Loucy (cell line): ENCODE data around the gene SAMD1.
A peak's percentile ranks its signal among the peaks of the same experiment; 100 is the strongest.

Source experiments
- H2AFZ ChIP-seq: fragments of 200-600 bp; sonication (generic); 2 replicates; pipeline ENCODE4 v1.6.0; 2016; ENCODE audit warnings: antibody characterized with exemption, mild to moderate bottlenecking, low read length, moderate library complexity
- H3F3A ChIP-seq: fragments of 200-600 bp; 2 replicates; pipeline ENCODE4 v1.6.0; 2016; ENCODE audit warnings: antibody characterized with exemption, low read depth, mild to moderate bottlenecking
- H3K27me3 ChIP-seq: fragments of 200-600 bp; sonication (generic); 2 replicates; pipeline ENCODE4 v1.6.1; 2014; ENCODE audit warnings: low read length, mild to moderate bottlenecking; ENCODE audit not compliant: insufficient read depth, poor library complexity, severe bottlenecking
- H3K36me3 ChIP-seq: fragments of 200-600 bp; sonication (generic); 2 replicates; pipeline ENCODE4 v1.6.1; 2016; ENCODE audit warnings: low read length; ENCODE audit not compliant: insufficient read depth
- H3K4me1 ChIP-seq: fragments of 200-600 bp; sonication (generic); 2 replicates; pipeline ENCODE4 v1.5.1; 2014; ENCODE audit warnings: low read length, mild to moderate bottlenecking; ENCODE audit not compliant: insufficient read depth, poor library complexity, severe bottlenecking
- H3K4me2 ChIP-seq: fragments of 200-600 bp; sonication (generic); 2 replicates; pipeline ENCODE4 v1.6.0; 2014; ENCODE audit warnings: antibody characterized with exemption, low read length, low read depth, mild to moderate bottlenecking; ENCODE audit not compliant: poor library complexity, severe bottlenecking
- H3K4me3 ChIP-seq: fragments of 200-600 bp; sonication (generic); 2 replicates; pipeline ENCODE4 v1.5.1; 2014; ENCODE audit warnings: low read length, mild to moderate bottlenecking, mixed read lengths; ENCODE audit not compliant: poor library complexity, severe bottlenecking
- H3K79me2 ChIP-seq: fragments of 200-600 bp; sonication (generic); 2 replicates; pipeline ENCODE4 v1.6.1; 2014; ENCODE audit warnings: low read length; ENCODE audit not compliant: insufficient read depth
- H3K9ac ChIP-seq: fragments of 200-600 bp; sonication (generic); 2 replicates; pipeline ENCODE4 v1.6.0; 2014; ENCODE audit warnings: mild to moderate bottlenecking, low read depth, low read length, moderate library complexity; ENCODE audit not compliant: poor library complexity, severe bottlenecking
- H3K9me2 ChIP-seq: fragments of 200-600 bp; sonication (generic); replicated peaks from 2 replicates; pipeline ENCODE4 v1.6.1; 2016; ENCODE audit warnings: low read depth, low read length, mixed read lengths
- H3K9me3 ChIP-seq: fragments of 200-600 bp; sonication (generic); 2 replicates; pipeline ENCODE4 v1.6.1; 2014; ENCODE audit warnings: mild to moderate bottlenecking, antibody characterized with exemption, low read length, low read depth; ENCODE audit not compliant: insufficient read depth
- H4K20me1 ChIP-seq: fragments of 200-600 bp; sonication (generic); 2 replicates; pipeline ENCODE4 v1.6.0; 2014; ENCODE audit warnings: antibody characterized with exemption, low read length, mild to moderate bottlenecking; ENCODE audit not compliant: insufficient read depth, poor library complexity, severe bottlenecking
- EZH2phosphoT487 ChIP-seq: fragments of 200-600 bp; IDR thresholded peaks from 2 replicates; pipeline ENCODE4 v1.6.1; 2018; ENCODE audit warnings: antibody characterized with exemption, mild to moderate bottlenecking, moderate library complexity, borderline replicate concordance
- TF ChIP-seq, protein P1 (sequence below): fragments of 200-600 bp; sonication (generic); conservative IDR thresholded peaks from 2 replicates; pipeline ENCODE4 v1.5.1; 2014; ENCODE audit warnings: mild to moderate bottlenecking, antibody characterized with exemption, low read length

The SAMD1 gene

DNA sequence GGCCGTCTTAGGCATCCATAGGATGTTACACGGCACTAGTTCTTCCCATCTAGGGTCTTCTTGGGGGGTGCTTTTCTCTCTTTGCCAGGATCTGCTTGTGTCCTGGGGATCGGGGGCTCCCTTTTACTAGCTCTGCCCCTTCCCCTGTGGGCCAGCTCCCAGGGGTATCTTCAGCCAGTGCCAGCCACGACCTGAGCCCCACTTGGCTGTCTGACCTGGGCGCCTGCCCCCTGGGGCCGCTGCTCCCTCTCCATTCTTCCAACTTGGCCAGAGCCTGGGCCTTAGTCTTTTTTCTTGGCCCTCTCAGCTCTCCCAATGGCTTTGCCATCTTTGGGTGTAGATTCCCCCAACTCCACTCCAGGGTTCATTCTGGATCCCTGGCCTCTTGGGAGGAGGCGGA lies 23.9 kb upstream of the SAMD1 start:
- Histone ChIP-seq H3K4me3 (no peak overlapping the region), H3K27me3 (no peaks in the 10 kb centered on the region), H3K79me2 (peaks cover 38% of the 10 kb centered on the region; the same call in 1 of the 2 replicates), H3K9me3 (no peaks in the 10 kb centered on the region), H3K4me1 (peaks cover 59% of the 10 kb centered on the region), H3K9me2 (no peaks in the 10 kb centered on the region), H3K9ac (no peak overlapping the region), H3K36me3 (no peaks in the 10 kb centered on the region), H3F3A (no peaks in the 10 kb centered on the region), H4K20me1 (peaks cover 18% of the 10 kb centered on the region), H3K4me2 (peak overlapping the region; percentile 30), H2AFZ (no peak overlapping the region)
- no peak for TF ChIP-seq EZH2phosphoT487
- TF ChIP-seq, protein P1, sequence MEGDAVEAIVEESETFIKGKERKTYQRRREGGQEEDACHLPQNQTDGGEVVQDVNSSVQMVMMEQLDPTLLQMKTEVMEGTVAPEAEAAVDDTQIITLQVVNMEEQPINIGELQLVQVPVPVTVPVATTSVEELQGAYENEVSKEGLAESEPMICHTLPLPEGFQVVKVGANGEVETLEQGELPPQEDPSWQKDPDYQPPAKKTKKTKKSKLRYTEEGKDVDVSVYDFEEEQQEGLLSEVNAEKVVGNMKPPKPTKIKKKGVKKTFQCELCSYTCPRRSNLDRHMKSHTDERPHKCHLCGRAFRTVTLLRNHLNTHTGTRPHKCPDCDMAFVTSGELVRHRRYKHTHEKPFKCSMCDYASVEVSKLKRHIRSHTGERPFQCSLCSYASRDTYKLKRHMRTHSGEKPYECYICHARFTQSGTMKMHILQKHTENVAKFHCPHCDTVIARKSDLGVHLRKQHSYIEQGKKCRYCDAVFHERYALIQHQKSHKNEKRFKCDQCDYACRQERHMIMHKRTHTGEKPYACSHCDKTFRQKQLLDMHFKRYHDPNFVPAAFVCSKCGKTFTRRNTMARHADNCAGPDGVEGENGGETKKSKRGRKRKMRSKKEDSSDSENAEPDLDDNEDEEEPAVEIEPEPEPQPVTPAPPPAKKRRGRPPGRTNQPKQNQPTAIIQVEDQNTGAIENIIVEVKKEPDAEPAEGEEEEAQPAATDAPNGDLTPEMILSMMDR = no peak

DNA sequence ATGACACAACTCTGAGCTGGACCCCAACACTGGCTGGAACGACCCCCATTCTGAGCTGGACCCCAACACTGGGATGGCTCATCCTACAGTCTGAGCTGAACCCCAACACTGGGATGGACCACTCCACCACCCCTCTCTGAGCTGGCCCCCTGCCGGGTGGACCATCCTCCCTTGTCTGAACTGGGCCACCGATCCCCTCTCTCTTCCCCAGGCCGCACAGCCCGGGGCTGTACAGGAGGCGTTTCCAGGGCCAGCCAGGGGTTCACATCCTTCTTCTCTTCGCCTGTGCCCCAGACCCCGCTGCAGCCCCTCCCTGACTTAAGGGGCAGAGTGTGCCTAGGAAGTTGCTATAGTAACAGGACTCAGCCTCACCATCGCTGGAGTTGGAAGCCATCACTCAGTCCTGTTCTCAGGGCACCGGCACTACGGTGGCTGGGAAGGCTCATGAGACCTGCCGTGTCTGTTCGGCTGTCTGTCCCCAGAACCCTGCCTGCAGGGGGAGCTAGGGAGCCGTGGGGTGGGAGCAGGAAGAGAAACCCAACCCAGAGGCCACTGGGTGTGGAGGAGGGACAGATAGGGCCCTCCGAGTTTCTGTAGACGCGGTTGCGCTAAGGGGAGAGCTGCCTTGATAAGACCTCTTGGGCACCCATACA lies 23.3 kb upstream of the SAMD1 start:
- Histone ChIP-seq H2AFZ (no peak overlapping the region), H3K27me3 (no peaks in the 10 kb centered on the region), H3K36me3 (no peaks in the 10 kb centered on the region), H3K9ac (peak overlapping the region; percentile 22), H3K9me3 (no peaks in the 10 kb centered on the region), H3F3A (no peaks in the 10 kb centered on the region), H3K9me2 (no peaks in the 10 kb centered on the region), H4K20me1 (peaks cover 18% of the 10 kb centered on the region), H3K79me2 (peaks cover 37% of the 10 kb centered on the region; the same call in 1 of the 2 replicates), H3K4me2 (peak overlapping the region; percentile 33), H3K4me3 (no peak overlapping the region), H3K4me1 (peaks cover 56% of the 10 kb centered on the region)
- TF ChIP-seq, protein P1 = peak; percentile 64
- no peak for TF ChIP-seq EZH2phosphoT487

DNA sequence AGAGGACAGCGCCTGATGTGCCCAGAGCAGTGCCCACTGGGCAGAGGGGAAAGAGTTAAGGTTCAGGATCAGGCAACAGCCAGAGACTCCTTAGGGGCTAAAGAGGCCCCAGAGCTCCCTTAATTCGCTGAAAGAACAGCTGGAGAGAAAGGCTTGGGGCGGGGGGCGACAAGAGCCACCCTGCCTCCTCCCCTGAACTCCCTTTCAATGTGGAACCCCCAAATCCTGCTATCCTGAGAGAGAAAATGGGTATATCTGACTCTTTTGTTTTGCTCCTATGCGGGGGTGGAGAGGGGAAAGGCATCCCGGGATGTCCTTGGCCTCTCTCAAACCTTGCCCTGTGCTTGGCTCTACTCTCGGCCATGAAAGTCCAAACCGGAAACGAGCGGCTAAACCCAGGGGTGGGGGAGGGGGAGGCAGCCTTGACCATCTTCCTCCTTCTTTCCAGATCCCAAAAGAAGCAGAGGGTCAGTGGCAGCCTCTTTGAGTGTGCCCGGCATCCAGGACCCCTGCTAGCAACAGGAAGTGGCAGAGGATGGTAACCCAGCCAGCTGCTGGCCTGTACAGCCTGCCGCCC lies 22.3 kb upstream of the SAMD1 start:
- Histone ChIP-seq H3K4me1 (peaks cover 49% of the 10 kb centered on the region), H3F3A (no peaks in the 10 kb centered on the region)

More for the DNA sequence above, 22.3 kb upstream of the SAMD1 start:
- H3K27me3 ChIP-seq = no peaks in the 10 kb centered on the region
- H3K4me3 ChIP-seq = no peak overlapping the region
- peaks cover 34% of the 10 kb centered on the region; the same call in 1 of the 2 replicates for H3K79me2 ChIP-seq
- peak overlapping the region; percentile 33 for H3K4me2 ChIP-seq
- TF ChIP-seq EZH2phosphoT487 = no peak
- TF ChIP-seq, protein P1 = no peak
- no peaks in the 10 kb centered on the region for H3K9me3 ChIP-seq
- H3K9me2 ChIP-seq = no peaks in the 10 kb centered on the region
- H4K20me1 ChIP-seq = peaks cover 18% of the 10 kb centered on the region
- no peaks in the 10 kb centered on the region for H3K36me3 ChIP-seq
- no peak overlapping the region for H2AFZ ChIP-seq
- H3K9ac ChIP-seq = peak overlapping the region; percentile 15
